ENCODE results near the gene ZNF12. TPM values are rescaled to one million over a fixed set of nuclear protein-coding genes. Genes with fewer than 3 reads are reported as not detected.

ZNF12 gene
- total RNA-seq, 2 experiments from 2014 or later, result 15.4 to 25.3 TPM

DNA sequence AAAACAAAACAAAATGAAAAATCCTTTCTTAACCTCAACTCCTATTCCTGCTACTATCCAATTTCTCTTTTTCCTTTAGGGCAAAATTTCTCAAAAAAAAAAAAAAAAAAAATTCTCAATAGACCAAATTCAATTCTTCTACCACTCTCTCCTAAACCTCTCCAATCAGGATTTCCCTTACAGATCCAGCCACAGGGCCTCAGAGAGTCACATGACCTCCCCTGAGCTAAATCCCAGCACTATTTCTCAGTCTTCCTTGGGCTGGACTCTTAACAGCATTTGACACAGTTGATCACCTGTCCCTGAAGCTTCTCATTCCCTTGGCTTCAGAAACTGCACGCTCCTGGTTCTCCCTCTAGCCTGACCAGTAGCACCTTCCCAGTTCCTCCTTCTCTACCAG lies 4.9 kb downstream of the ZNF12 start:
- POLR2A ChIA-PET, result no interaction called here
- intact Hi-C loops (cut with micrococcal nuclease; ENCODE audit: unreplicated experiment), result no loop called here
- H3K4me3 ChIP-seq (ENCODE audit: low read depth, low read length, poor library complexity, severe bottlenecking), result no peak overlapping the region
- H3K36me3 ChIP-seq (ENCODE audit: insufficient read depth, low read length), result peaks cover 79% of the 10 kb centered on the region
- H3K9me3 ChIP-seq (ENCODE audit: low read length), result no peaks in the 10 kb centered on the region
- no peak overlapping the region for H3K4me2 ChIP-seq (ENCODE audit: low read length)
- peaks cover 16% of the 10 kb centered on the region for H3K4me1 ChIP-seq (ENCODE audit: insufficient read depth, low read length, poor library complexity, severe bottlenecking)
- peaks cover 60% of the 10 kb centered on the region for H3K79me2 ChIP-seq (ENCODE audit: insufficient read depth, low read depth, low read length)
- no peak overlapping the region for H3K27ac ChIP-seq (ENCODE audit: low read depth, low read length, poor library complexity, severe bottlenecking)
- BruUV-seq (replicated peaks), result no TSS peak
- TF ChIP-seq EZH2phosphoT487 (IDR thresholded peaks at IDR 0.05; ENCODE audit: borderline replicate concordance, low read depth, low read length), result no peak
- TF ChIP-seq, protein P1, sequence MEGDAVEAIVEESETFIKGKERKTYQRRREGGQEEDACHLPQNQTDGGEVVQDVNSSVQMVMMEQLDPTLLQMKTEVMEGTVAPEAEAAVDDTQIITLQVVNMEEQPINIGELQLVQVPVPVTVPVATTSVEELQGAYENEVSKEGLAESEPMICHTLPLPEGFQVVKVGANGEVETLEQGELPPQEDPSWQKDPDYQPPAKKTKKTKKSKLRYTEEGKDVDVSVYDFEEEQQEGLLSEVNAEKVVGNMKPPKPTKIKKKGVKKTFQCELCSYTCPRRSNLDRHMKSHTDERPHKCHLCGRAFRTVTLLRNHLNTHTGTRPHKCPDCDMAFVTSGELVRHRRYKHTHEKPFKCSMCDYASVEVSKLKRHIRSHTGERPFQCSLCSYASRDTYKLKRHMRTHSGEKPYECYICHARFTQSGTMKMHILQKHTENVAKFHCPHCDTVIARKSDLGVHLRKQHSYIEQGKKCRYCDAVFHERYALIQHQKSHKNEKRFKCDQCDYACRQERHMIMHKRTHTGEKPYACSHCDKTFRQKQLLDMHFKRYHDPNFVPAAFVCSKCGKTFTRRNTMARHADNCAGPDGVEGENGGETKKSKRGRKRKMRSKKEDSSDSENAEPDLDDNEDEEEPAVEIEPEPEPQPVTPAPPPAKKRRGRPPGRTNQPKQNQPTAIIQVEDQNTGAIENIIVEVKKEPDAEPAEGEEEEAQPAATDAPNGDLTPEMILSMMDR (conservative IDR thresholded peaks at IDR 0.05; ENCODE audit: low read length), result no peak
- 0 out of 2 replicates have a peak, but pooled peaks cover 8% of the 10 kb centered on the region for H4K20me1 ChIP-seq (ENCODE audit: insufficient read depth, low read length)
- DNase-seq (ENCODE audit: low spot score), result no peak
- H3K9me2 ChIP-seq (ENCODE audit: insufficient read depth, low read length), result no peaks in the 10 kb centered on the region
- CTCF ChIA-PET (ENCODE audit: unreplicated experiment), result no interaction called here
- H2AFZ ChIP-seq (ENCODE audit: low read length), result no peak overlapping the region

DNA sequence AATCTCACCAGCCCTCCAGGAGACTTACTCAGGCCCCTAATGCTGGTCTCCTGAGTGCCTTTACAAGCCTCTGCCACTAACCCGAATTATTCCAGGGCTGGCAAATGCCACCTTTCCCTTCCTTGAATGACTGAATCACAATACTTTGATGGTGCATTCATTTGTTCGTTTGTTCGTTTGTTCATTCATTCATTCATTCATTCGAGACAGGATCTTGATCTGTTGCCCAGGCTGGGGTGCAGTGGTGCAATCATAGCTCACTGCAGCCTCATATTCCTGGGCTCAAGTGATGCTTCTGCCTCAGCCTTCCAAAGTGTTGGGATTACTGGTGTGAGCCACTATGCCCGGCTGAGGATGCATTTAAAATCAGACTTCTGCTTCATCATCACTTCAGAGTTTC lies 6.0 kb downstream of the ZNF12 start:
- intact Hi-C loops (cut with micrococcal nuclease; ENCODE audit: unreplicated experiment), result no loop called here
- Histone ChIP-seq H3K27ac (ENCODE audit: low read depth, low read length, poor library complexity, severe bottlenecking) (no peak overlapping the region), H3K79me2 (ENCODE audit: insufficient read depth, low read depth, low read length) (peaks cover 51% of the 10 kb centered on the region), H3K9me3 (ENCODE audit: low read length) (no peaks in the 10 kb centered on the region), H3K9me2 (ENCODE audit: insufficient read depth, low read length) (no peaks in the 10 kb centered on the region), H3K4me2 (ENCODE audit: low read length) (no peak overlapping the region), H3K36me3 (ENCODE audit: insufficient read depth, low read length) (peaks cover 89% of the 10 kb centered on the region), H3K4me3 (ENCODE audit: low read depth, low read length, poor library complexity, severe bottlenecking) (no peak overlapping the region), H4K20me1 (ENCODE audit: insufficient read depth, low read length) (0 out of 2 replicates have a peak, but pooled peaks cover 7% of the 10 kb centered on the region), H2AFZ (ENCODE audit: low read length) (no peak overlapping the region), H3K4me1 (ENCODE audit: insufficient read depth, low read length, poor library complexity, severe bottlenecking) (peaks cover 15% of the 10 kb centered on the region)
- CTCF ChIA-PET (ENCODE audit: unreplicated experiment), result no interaction called here
- POLR2A ChIA-PET, result interaction anchor here (0.6 kb wide), 1 partner anchor 1684 kb away, joined by 3 read pairs; no protein-coding TSS in a partner anchor
- no TSS peak for BruUV-seq (replicated peaks)
- TF ChIP-seq, protein P1 (conservative IDR thresholded peaks at IDR 0.05; ENCODE audit: low read length), result no peak
- no peak for TF ChIP-seq EZH2phosphoT487 (IDR thresholded peaks at IDR 0.05; ENCODE audit: borderline replicate concordance, low read depth, low read length)
- DNase-seq (ENCODE audit: low spot score), result no peak

DNA sequence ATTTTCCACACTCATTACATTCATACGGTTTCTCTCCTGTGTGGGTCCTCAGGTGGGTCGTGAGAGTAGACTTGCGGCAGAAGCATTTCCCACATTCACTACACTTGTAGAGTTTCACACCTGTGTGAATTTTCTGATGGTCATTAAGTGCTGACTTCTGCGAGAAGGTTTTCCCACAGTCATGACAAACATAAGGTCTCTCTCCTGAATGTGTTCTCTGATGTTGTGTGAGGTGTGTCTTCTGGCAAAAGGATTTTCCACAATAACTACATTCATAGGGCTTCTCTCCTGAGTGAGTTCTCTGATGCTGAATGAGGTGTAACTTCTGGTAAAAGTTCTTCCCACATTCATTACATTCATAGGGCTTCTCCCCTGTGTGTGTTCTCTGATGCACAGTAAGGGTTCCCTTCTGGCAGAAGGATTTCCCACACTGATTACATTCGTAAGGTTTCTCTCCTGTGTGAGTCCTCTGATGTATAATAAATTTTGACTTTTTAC lies 15.1 kb downstream of the ZNF12 start:
- Histone ChIP-seq H3K4me2 (ENCODE audit: low read length) (no peak overlapping the region), H3K9me2 (ENCODE audit: insufficient read depth, low read length) (no peaks in the 10 kb centered on the region), H3K79me2 (ENCODE audit: insufficient read depth, low read depth, low read length) (no peaks in the 10 kb centered on the region), H3K4me1 (ENCODE audit: insufficient read depth, low read length, poor library complexity, severe bottlenecking) (no peaks in the 10 kb centered on the region), H3K4me3 (ENCODE audit: low read depth, low read length, poor library complexity, severe bottlenecking) (no peak overlapping the region), H4K20me1 (ENCODE audit: insufficient read depth, low read length) (no peaks in the 10 kb centered on the region), H3K9me3 (ENCODE audit: low read length) (peaks cover 53% of the 10 kb centered on the region), H3K36me3 (ENCODE audit: insufficient read depth, low read length) (peaks cover 100% of the 10 kb centered on the region), H2AFZ (ENCODE audit: low read length) (no peak overlapping the region), H3K27ac (ENCODE audit: low read depth, low read length, poor library complexity, severe bottlenecking) (no peak overlapping the region)
- no peak for TF ChIP-seq EZH2phosphoT487 (IDR thresholded peaks at IDR 0.05; ENCODE audit: borderline replicate concordance, low read depth, low read length)
- TF ChIP-seq, protein P1 (conservative IDR thresholded peaks at IDR 0.05; ENCODE audit: low read length), result no peak
- intact Hi-C loops (cut with micrococcal nuclease; ENCODE audit: unreplicated experiment), result no loop called here
- BruUV-seq (replicated peaks), result no TSS peak
- POLR2A ChIA-PET, result interaction anchor here (0.7 kb wide), 1 partner anchor 205 kb away, joined by 3 read pairs; no protein-coding TSS in a partner anchor
- DNase-seq (ENCODE audit: low spot score), result no peak
- CTCF ChIA-PET (ENCODE audit: unreplicated experiment), result no interaction called here

Measured in OCI-LY7 (cell line).